ENCODE results near the gene CDKL4.

The CDKL4 gene

GRCh38 chr2:39243469-39244123 is at the start of gene CDKL4:
Gene CDKL4, minus strand, starts transcription at chr2:39243970.
- Histone ChIP-seq H3K9ac (ENCODE audit: low read length) (no peak within 1 kb of the TSS), H3K36me3 (ENCODE audit: control insufficient read depth, low read depth, low read length) (no peaks in the 10 kb centered on the region), H3K4me1 (ENCODE audit: control insufficient read depth, low read depth, low read length) (peaks cover 11% of the 10 kb centered on the region), H3K4me3 (ENCODE audit: low read length) (no peak within 1 kb of the TSS), H3K9me3 (ENCODE audit: control insufficient read depth, low read depth, low read length) (no peaks in the 10 kb centered on the region), H3K27me3 (ENCODE audit: control insufficient read depth, insufficient read depth, low read length) (no peaks in the 10 kb centered on the region), H3K27ac (ENCODE audit: low read length) (no peak within 1 kb of the TSS)

DNA sequence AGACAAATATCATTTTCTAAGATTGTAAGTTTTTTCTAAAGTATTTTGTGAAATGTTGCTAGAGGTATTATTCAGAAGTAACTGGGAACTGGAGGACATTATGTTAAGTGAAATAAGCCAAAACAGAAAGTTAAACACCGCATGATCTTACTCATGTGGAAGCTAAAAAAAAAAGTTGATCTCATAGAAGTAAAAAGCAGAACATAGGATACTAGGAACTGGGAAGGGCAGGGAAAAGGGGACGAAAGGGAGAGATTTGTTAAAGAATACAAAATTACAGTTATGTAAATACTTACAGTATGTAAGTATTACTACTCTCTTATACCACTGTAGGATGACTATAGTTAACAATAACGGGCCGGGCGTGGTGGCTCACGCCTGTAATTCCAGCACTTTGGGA is 46.7 kb upstream of the CDKL4 start:
- H3K4me1 ChIP-seq (ENCODE audit: control insufficient read depth, low read depth, low read length), result no peaks in the 10 kb centered on the region
- H3K4me3 ChIP-seq (ENCODE audit: low read length), result no peak overlapping the region
- no peak overlapping the region for H3K9ac ChIP-seq (ENCODE audit: low read length)
- no peaks in the 10 kb centered on the region for H3K9me3 ChIP-seq (ENCODE audit: control insufficient read depth, low read depth, low read length)
- peaks cover 33% of the 10 kb centered on the region for H3K36me3 ChIP-seq (ENCODE audit: control insufficient read depth, low read depth, low read length)
- no peaks in the 10 kb centered on the region for H3K27me3 ChIP-seq (ENCODE audit: control insufficient read depth, insufficient read depth, low read length)
- no peak overlapping the region for H3K27ac ChIP-seq (ENCODE audit: low read length)

GRCh38 chr2:39289609-39290008 is 45.8 kb upstream of the CDKL4 start:
- Histone ChIP-seq H3K9me3 (ENCODE audit: control insufficient read depth, low read depth, low read length) (no peaks in the 10 kb centered on the region), H3K27me3 (ENCODE audit: control insufficient read depth, insufficient read depth, low read length) (no peaks in the 10 kb centered on the region), H3K36me3 (ENCODE audit: control insufficient read depth, low read depth, low read length) (peaks cover 33% of the 10 kb centered on the region), H3K4me1 (ENCODE audit: control insufficient read depth, low read depth, low read length) (no peaks in the 10 kb centered on the region), H3K27ac (ENCODE audit: low read length) (no peak overlapping the region), H3K4me3 (ENCODE audit: low read length) (no peak overlapping the region), H3K9ac (ENCODE audit: low read length) (no peak overlapping the region)

DNA sequence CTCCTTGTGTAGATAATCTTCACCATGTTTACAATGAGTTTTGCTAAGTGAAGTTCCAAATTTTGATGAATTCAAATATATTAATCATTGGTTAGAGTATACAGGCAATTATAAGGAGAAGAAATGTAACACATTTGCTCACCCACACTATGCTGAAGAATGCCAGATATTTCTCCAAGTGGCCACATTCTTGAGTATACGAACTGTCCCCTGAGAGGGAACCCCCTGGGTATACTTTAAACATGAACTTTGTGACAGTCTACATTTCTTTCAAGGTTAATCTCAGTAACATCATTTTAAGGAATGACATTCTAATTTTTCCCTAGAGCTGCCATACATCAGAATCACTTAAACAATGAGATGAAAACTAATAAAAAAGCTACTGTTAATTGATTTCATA is 39.8 kb upstream of the CDKL4 start:
- Histone ChIP-seq H3K4me1 (ENCODE audit: control insufficient read depth, low read depth, low read length) (peaks cover 6% of the 10 kb centered on the region), H3K9me3 (ENCODE audit: control insufficient read depth, low read depth, low read length) (no peaks in the 10 kb centered on the region), H3K27ac (ENCODE audit: low read length) (no peak overlapping the region), H3K4me3 (ENCODE audit: low read length) (no peak overlapping the region), H3K9ac (ENCODE audit: low read length) (no peak overlapping the region), H3K36me3 (ENCODE audit: control insufficient read depth, low read depth, low read length) (peaks cover 19% of the 10 kb centered on the region), H3K27me3 (ENCODE audit: control insufficient read depth, insufficient read depth, low read length) (no peaks in the 10 kb centered on the region)

GRCh38 chr2:39281391-39281790 is 37.6 kb upstream of the CDKL4 start:
- Histone ChIP-seq H3K27ac (ENCODE audit: low read length) (no peak overlapping the region), H3K9me3 (ENCODE audit: control insufficient read depth, low read depth, low read length) (no peaks in the 10 kb centered on the region), H3K9ac (ENCODE audit: low read length) (no peak overlapping the region), H3K4me3 (ENCODE audit: low read length) (no peak overlapping the region), H3K27me3 (ENCODE audit: control insufficient read depth, insufficient read depth, low read length) (no peaks in the 10 kb centered on the region), H3K4me1 (ENCODE audit: control insufficient read depth, low read depth, low read length) (peaks cover 6% of the 10 kb centered on the region), H3K36me3 (ENCODE audit: control insufficient read depth, low read depth, low read length) (peaks cover 23% of the 10 kb centered on the region)

DNA sequence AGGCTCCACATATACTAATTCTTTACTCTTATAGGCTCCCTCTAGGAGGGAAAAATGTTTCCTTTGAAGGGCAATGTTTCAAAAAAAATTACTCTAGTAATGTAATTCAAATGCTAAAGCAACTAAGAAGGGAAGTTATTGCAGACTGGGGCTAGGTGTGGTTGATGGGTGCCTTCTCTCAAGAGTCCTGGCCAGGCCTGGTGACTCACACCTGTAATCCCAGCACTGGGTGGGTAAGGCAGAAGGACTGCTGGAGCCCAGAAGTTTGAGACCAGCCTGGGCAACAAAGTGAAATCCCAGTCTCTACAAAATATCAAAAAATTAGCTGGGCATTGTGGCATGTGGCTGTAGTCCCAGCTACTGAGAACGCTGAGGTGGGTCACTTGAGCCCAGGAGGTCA is 31.2 kb upstream of the CDKL4 start:
- H3K9ac ChIP-seq (ENCODE audit: low read length), result no peak overlapping the region
- no peaks in the 10 kb centered on the region for H3K4me1 ChIP-seq (ENCODE audit: control insufficient read depth, low read depth, low read length)
- no peaks in the 10 kb centered on the region for H3K9me3 ChIP-seq (ENCODE audit: control insufficient read depth, low read depth, low read length)
- H3K36me3 ChIP-seq (ENCODE audit: control insufficient read depth, low read depth, low read length), result peaks cover 30% of the 10 kb centered on the region
- no peak overlapping the region for H3K27ac ChIP-seq (ENCODE audit: low read length)
- H3K4me3 ChIP-seq (ENCODE audit: low read length), result no peak overlapping the region
- H3K27me3 ChIP-seq (ENCODE audit: control insufficient read depth, insufficient read depth, low read length), result no peaks in the 10 kb centered on the region

DNA sequence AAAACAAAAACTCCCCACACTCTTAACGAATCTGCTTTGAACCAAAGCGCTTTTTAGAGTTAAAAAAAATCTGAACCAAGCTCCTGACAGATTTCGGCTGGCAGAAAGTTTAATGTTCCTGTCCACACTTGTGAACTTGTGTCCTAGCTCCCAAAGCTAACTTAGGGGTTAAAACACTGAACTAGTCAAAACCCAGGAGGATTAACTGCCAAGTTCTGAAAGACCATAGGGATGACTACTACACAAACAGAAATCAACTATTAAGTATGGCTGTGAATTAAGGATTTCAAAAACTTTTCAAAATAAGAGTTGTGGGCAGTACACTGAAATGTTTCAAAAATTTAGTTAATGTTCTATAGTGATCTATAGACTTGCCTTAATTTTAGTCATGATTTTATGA is 26.2 kb upstream of the CDKL4 start:
- Histone ChIP-seq H3K9me3 (ENCODE audit: control insufficient read depth, low read depth, low read length) (no peaks in the 10 kb centered on the region), H3K9ac (ENCODE audit: low read length) (no peak overlapping the region), H3K27ac (ENCODE audit: low read length) (no peak overlapping the region), H3K4me1 (ENCODE audit: control insufficient read depth, low read depth, low read length) (no peaks in the 10 kb centered on the region), H3K27me3 (ENCODE audit: control insufficient read depth, insufficient read depth, low read length) (no peaks in the 10 kb centered on the region), H3K4me3 (ENCODE audit: low read length) (no peak overlapping the region), H3K36me3 (ENCODE audit: control insufficient read depth, low read depth, low read length) (peaks cover 17% of the 10 kb centered on the region)

DNA sequence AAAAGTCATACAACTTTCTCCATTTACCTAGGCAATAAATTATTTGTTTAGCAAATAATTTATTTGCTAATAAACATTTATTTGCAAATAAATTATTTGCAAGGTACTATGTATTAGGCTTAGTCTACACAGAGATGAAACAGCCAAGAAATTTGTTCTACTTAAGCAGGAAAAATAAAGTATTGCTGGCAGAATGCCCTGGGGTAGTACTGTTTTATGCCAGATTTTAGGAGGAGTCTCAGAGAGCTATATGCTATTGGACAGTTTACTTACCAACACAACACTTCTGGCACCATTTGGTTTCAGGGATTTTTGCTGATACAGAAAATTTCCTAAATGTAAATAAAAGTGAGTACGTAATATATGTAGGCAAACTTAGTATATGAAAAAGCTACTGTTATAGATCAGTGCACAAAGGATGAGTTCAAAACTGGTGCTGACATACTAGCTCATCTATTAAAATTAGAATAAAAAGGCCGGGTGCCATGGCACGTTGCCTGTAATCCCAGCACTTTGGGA is 23.2 kb upstream of the CDKL4 start:
- no peak overlapping the region for H3K27ac ChIP-seq (ENCODE audit: low read length)
- no peak overlapping the region for H3K9ac ChIP-seq (ENCODE audit: low read length)

DNA sequence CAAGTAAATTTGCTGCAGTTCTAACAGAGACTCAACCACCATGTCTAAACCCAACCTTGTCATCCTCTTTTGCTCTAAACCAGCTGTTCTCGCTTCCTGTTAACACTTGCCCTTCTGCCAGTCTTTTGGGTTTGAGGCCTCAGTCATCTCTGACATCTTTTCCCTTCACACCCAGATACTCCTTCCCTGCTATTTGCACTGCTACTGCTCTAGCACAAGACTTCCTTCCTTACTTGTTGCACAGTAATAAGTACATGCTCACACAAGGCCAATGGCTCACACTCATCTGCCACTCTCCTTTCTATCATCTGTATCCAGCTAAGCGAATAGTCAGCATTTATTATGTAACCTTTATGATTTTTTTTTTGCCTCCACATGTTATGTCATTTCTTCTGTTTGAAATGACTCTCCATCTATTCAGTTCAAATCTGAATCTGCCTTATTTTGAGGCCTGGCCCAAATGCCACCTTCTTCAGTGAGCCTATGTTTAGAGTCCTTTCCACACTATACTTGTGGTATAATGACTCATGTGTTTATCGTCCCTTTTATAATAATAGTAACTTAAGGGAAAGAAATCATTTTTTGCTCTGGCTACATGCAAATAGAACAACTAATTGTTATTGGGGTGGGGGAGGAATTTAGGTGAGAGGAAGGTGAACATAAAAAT is 22.5 kb upstream of the CDKL4 start:
- Histone ChIP-seq H3K9ac (ENCODE audit: low read length) (no peak overlapping the region), H3K4me3 (ENCODE audit: low read length) (no peak overlapping the region), H3K27ac (ENCODE audit: low read length) (no peak overlapping the region), H3K4me1 (ENCODE audit: control insufficient read depth, low read depth, low read length) (no peaks in the 10 kb centered on the region), H3K36me3 (ENCODE audit: control insufficient read depth, low read depth, low read length) (peaks cover 16% of the 10 kb centered on the region), H3K9me3 (ENCODE audit: control insufficient read depth, low read depth, low read length) (no peaks in the 10 kb centered on the region), H3K27me3 (ENCODE audit: control insufficient read depth, insufficient read depth, low read length) (no peaks in the 10 kb centered on the region)

More for the DNA sequence above, 23.2 kb upstream of the CDKL4 start:
- Histone ChIP-seq H3K27me3 (ENCODE audit: control insufficient read depth, insufficient read depth, low read length) (no peaks in the 10 kb centered on the region), H3K36me3 (ENCODE audit: control insufficient read depth, low read depth, low read length) (peaks cover 16% of the 10 kb centered on the region), H3K9me3 (ENCODE audit: control insufficient read depth, low read depth, low read length) (no peaks in the 10 kb centered on the region), H3K4me1 (ENCODE audit: control insufficient read depth, low read depth, low read length) (no peaks in the 10 kb centered on the region), H3K4me3 (ENCODE audit: low read length) (no peak overlapping the region)

DNA sequence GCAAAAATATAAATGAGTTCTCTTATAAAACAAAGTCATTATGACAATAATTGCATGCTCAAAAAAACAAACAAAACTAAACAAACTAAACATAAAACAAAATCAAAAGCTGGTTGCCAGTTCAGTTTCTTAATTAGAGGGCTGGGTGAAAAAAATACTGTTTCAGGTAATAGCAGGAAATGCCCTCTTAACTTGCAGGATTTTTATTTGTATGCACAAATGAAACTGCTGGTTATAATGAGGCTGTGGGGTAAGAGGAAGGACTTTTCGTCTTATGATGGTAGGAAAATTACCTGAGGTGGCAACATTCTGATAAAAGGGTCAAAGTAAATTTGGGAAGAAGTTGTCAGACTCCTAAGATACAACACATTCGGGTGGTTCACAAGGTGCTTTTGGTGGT is 21.5 kb upstream of the CDKL4 start:
- Histone ChIP-seq H3K4me1 (ENCODE audit: control insufficient read depth, low read depth, low read length) (no peaks in the 10 kb centered on the region), H3K4me3 (ENCODE audit: low read length) (no peak overlapping the region), H3K36me3 (ENCODE audit: control insufficient read depth, low read depth, low read length) (peaks cover 22% of the 10 kb centered on the region), H3K27me3 (ENCODE audit: control insufficient read depth, insufficient read depth, low read length) (no peaks in the 10 kb centered on the region), H3K9ac (ENCODE audit: low read length) (no peak overlapping the region), H3K9me3 (ENCODE audit: control insufficient read depth, low read depth, low read length) (no peaks in the 10 kb centered on the region), H3K27ac (ENCODE audit: low read length) (no peak overlapping the region)

DNA sequence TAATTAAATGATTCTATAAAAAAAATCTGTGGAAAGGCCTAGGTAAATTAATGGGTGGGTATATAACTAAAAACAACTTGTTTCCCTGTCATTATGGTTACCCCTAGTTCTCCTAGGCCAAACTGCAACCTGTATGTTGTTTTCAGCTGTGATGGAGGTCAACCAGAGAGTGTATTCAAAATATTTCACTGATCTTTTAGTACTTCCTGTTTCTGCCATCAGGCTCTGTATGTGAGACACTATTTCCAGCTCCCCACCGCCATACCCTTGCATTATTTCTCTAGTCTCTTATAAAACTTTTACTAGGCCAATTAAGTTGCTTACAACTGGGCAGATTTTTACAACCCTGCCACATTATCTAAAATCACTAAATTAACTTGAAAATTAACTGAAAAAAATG is 21.0 kb upstream of the CDKL4 start:
- Histone ChIP-seq H3K9ac (ENCODE audit: low read length) (no peak overlapping the region), H3K36me3 (ENCODE audit: control insufficient read depth, low read depth, low read length) (peaks cover 21% of the 10 kb centered on the region), H3K27ac (ENCODE audit: low read length) (no peak overlapping the region), H3K27me3 (ENCODE audit: control insufficient read depth, insufficient read depth, low read length) (no peaks in the 10 kb centered on the region), H3K4me3 (ENCODE audit: low read length) (no peak overlapping the region), H3K9me3 (ENCODE audit: control insufficient read depth, low read depth, low read length) (no peaks in the 10 kb centered on the region), H3K4me1 (ENCODE audit: control insufficient read depth, low read depth, low read length) (no peaks in the 10 kb centered on the region)

DNA sequence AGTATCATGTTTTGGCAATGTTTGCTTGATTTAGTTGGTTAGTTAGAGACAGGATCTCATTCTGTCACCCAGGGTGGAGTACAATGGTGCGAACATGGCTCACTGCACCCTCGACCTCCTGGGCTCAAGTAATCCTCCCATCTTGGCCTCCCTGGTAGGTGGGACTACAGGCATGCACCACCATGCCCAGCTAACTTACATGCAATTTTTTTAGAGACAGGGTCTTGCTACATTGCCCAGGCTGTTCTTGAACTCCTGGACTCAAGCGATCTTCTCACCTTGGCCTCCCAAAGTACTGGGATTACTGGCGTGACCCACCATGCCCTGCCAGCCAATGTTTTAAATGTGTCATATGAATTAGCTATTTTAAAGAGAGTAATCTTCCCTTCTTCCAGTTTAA is 16.3 kb upstream of the CDKL4 start:
- Histone ChIP-seq H3K4me1 (ENCODE audit: control insufficient read depth, low read depth, low read length) (no peaks in the 10 kb centered on the region), H3K27ac (ENCODE audit: low read length) (no peak overlapping the region), H3K36me3 (ENCODE audit: control insufficient read depth, low read depth, low read length) (peaks cover 27% of the 10 kb centered on the region), H3K27me3 (ENCODE audit: control insufficient read depth, insufficient read depth, low read length) (no peaks in the 10 kb centered on the region), H3K9ac (ENCODE audit: low read length) (no peak overlapping the region), H3K4me3 (ENCODE audit: low read length) (no peak overlapping the region), H3K9me3 (ENCODE audit: control insufficient read depth, low read depth, low read length) (no peaks in the 10 kb centered on the region)

Data from iPS-18a (cell line).